Esophagus squamous epithelium (tissue), 4 donors: ENCODE measurements around the gene ZWILCH.

Experiments used
- POLR2A ChIP-seq, 4 donors: fragments of 450-650 bp; IDR thresholded peaks; one replicate each; pipeline ENCODE4 v1.6.1; 2017; ENCODE audit warnings: antibody characterized with exemption in 4 of 4, mild to moderate bottlenecking in 4 of 4, moderate library complexity in 3 of 4
- TF ChIP-seq, protein P1 (sequence below), 6 experiments: fragments of 450-650 bp in 4 of 6; fragments of 200-600 bp in 2 of 6; sonication (generic) in 2 of 6; IDR thresholded peaks; one replicate each; pipeline ENCODE4 v1.5.1; 2016 to 2019; ENCODE audit warnings: antibody characterized with exemption in 6 of 6, mild to moderate bottlenecking in 4 of 6, moderate library complexity in 4 of 6

- TF ChIP-seq, protein P1, sequence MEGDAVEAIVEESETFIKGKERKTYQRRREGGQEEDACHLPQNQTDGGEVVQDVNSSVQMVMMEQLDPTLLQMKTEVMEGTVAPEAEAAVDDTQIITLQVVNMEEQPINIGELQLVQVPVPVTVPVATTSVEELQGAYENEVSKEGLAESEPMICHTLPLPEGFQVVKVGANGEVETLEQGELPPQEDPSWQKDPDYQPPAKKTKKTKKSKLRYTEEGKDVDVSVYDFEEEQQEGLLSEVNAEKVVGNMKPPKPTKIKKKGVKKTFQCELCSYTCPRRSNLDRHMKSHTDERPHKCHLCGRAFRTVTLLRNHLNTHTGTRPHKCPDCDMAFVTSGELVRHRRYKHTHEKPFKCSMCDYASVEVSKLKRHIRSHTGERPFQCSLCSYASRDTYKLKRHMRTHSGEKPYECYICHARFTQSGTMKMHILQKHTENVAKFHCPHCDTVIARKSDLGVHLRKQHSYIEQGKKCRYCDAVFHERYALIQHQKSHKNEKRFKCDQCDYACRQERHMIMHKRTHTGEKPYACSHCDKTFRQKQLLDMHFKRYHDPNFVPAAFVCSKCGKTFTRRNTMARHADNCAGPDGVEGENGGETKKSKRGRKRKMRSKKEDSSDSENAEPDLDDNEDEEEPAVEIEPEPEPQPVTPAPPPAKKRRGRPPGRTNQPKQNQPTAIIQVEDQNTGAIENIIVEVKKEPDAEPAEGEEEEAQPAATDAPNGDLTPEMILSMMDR (IDR thresholded peaks at IDR 0.05) = no peak
- no peak for TF ChIP-seq POLR2A (IDR thresholded peaks at IDR 0.05)
Measured at GRCh38 chr15:66462627-66463026, 42.5 kb upstream of the ZWILCH start.
